Activated T-cell treated with anti-CD3 and anti-CD28 coated beads for 48 hours (primary cell): Measurements from ENCODE around the gene MSLN.
"Not testable (repeated sequence)": the region's sequence is repeated elsewhere in the genome, so short reads cannot be mapped to it uniquely, and the experiment has no call there.

Experiments
- DNase-seq: peaks from one replicate; pipeline ENCODE4 v3.0.0-alpha.2; 2020; ENCODE audit warnings: low read depth

Gene MSLN

GRCh38 chr16:760065-760464 is 469 bp upstream of the MSLN start:
- DNase-seq: no peak

- DNase-seq: no peak
These were observed 1.3 kb downstream of the MSLN start for GRCh38 chr16:761625-762513.

- no peak for DNase-seq
These were observed 2.2 kb downstream of the MSLN start for GRCh38 chr16:762595-763268.

GRCh38 chr16:763369-764183 is 3.0 kb downstream of the MSLN start:
- no peak for DNase-seq

GRCh38 chr16:764184-764750 is 3.7 kb downstream of the MSLN start:
- no peak for DNase-seq

GRCh38 chr16:764848-765487 is 4.4 kb downstream of the MSLN start:
- DNase-seq: no peak

GRCh38 chr16:765488-765865 is 4.9 kb downstream of the MSLN start:
- no peak for DNase-seq

- no peak for DNase-seq
These were observed 5.7 kb downstream of the MSLN start for GRCh38 chr16:766008-766819.

GRCh38 chr16:766820-767640 is 6.5 kb downstream of the MSLN start:
- DNase-seq: no peak

- DNase-seq: no peak
These were observed 7.3 kb downstream of the MSLN start for GRCh38 chr16:767743-768235.

GRCh38 chr16:768428-768827 is 7.9 kb downstream of the MSLN start:
- no peak for DNase-seq

GRCh38 chr16:769184-769784 is 8.8 kb downstream of the MSLN start:
- no peak for DNase-seq

- DNase-seq: no peak
These were observed 9.4 kb downstream of the MSLN start for GRCh38 chr16:769934-770333.

GRCh38 chr16:770411-770810 is 9.9 kb downstream of the MSLN start:
- no peak for DNase-seq

GRCh38 chr16:772959-773358 is 12.4 kb downstream of the MSLN start:
- DNase-seq: no peak

- no peak for DNase-seq
These were observed 13.8 kb downstream of the MSLN start for GRCh38 chr16:774086-775001.

GRCh38 chr16:775236-775796 is 14.8 kb downstream of the MSLN start:
- DNase-seq: no peak

- not testable (repeated sequence) for DNase-seq
These were observed 15.8 kb downstream of the MSLN start for GRCh38 chr16:776298-776697.
